Endothelial cell of umbilical vein (primary cell): Measurements from ENCODE around the gene SMAD9. TPM values are rescaled to one million over a fixed set of nuclear protein-coding genes. Genes with fewer than 3 reads are reported as not detected.

Experiments
- BruUV-seq: library from RNA; stranded (reverse); fragments of 400-500 nt; replicated peaks from 2 replicates; lab custom pipeline; 2021; lab: Mats Ljungman, UMichigan
- CTCF ChIA-PET: fragments of 300-600, 350-600 bp; sonication (Branson Sonifier 250); formaldehyde crosslinking; loops from one replicate; lab custom pipeline; 2021; ENCODE audit warnings: antibody characterized with exemption, inconsistent platforms; lab: Charles Lee
- POLR2A ChIA-PET: fragments of 300-600, 350-600 bp; sonication (Branson Sonifier 250); formaldehyde crosslinking; loops from one replicate; lab custom pipeline; 2021; ENCODE audit warnings: antibody characterized with exemption, inconsistent platforms; lab: Charles Lee
- DNase-seq: peaks from one replicate; pipeline ENCODE4 v3.0.0-alpha.2; 2011; ENCODE audit warnings: low read depth, low spot score
- FAIRE-seq: peaks from 2 replicates; lab custom pipeline; 2011; peaks lifted over from hg19 to GRCh38; lab: Jason Lieb, UNC
- H2AFZ ChIP-seq: 2 replicates; pipeline ENCODE4 v1.6.0; 2012; ENCODE audit warnings: low read depth, low read length, control low read depth, inconsistent platforms
- H3K27ac ChIP-seq: 2 replicates; pipeline ENCODE4 v1.5.1; 2011; ENCODE audit warnings: low read depth, mild to moderate bottlenecking, control low read depth, low read length, moderate library complexity; ENCODE audit not compliant: insufficient read depth
- H3K27me3 ChIP-seq, 2 experiments: 2 replicates each; pipeline versions ENCODE4 v1.6.0 to v1.6.1; 2011; ENCODE audit warnings: low read length in 2 of 2, mixed read lengths in 1 of 2; ENCODE audit not compliant: control insufficient read depth in 2 of 2, insufficient read depth in 2 of 2
- H3K36me3 ChIP-seq, 2 experiments: 2 replicates in 1 of 2; 3 replicates in 1 of 2; pipeline ENCODE4 v1.5.1; 2011; ENCODE audit warnings: low read length in 2 of 2, mild to moderate bottlenecking in 1 of 2, moderate library complexity in 1 of 2; ENCODE audit not compliant: control insufficient read depth in 2 of 2, insufficient read depth in 2 of 2; ENCODE audit errors: extremely low read depth in 1 of 2
- H3K4me1 ChIP-seq: 3 replicates; pipeline ENCODE4 v1.5.1; 2011; ENCODE audit warnings: mild to moderate bottlenecking, low read length; ENCODE audit not compliant: control insufficient read depth, insufficient read depth; ENCODE audit errors: extremely low read depth
- H3K4me2 ChIP-seq: 2 replicates; pipeline ENCODE4 v1.6.1; 2011; ENCODE audit warnings: low read length, control low read depth, mixed read lengths; ENCODE audit not compliant: insufficient read depth
- H3K4me3 ChIP-seq, 3 experiments: fragments of 200-600 bp in 1 of 3; sonication (generic), shearing (Covaris generic) in 1 of 3; replicated peaks in 1 of 3; 2 replicates each; pipeline ENCODE4 v1.5.1; 2011 to 2016; ENCODE audit warnings: control low read depth in 3 of 3, low read length in 3 of 3, mild to moderate bottlenecking in 2 of 3, inconsistent platforms in 1 of 3, low read depth in 1 of 3, moderate library complexity in 1 of 3; ENCODE audit not compliant: insufficient read depth in 1 of 3
- H3K79me2 ChIP-seq: 2 replicates; pipeline ENCODE4 v1.6.0; 2012; ENCODE audit warnings: low read length, inconsistent platforms; ENCODE audit not compliant: control insufficient read depth, insufficient read depth
- H3K9ac ChIP-seq: replicated peaks from 2 replicates; pipeline ENCODE3; 2011; ENCODE audit warnings: low read length, control low read depth; ENCODE audit not compliant: insufficient read depth; ENCODE audit errors: extremely low read depth
- H3K9me1 ChIP-seq: replicated peaks from 3 replicates; pipeline ENCODE4 v1.6.0; 2011; ENCODE audit warnings: mild to moderate bottlenecking, low read length; ENCODE audit not compliant: control insufficient read depth, insufficient read depth; ENCODE audit errors: extremely low read depth
- H3K9me3 ChIP-seq: replicated peaks from 2 replicates; pipeline ENCODE4 v1.5.1; 2012; ENCODE audit warnings: low read length, inconsistent platforms; ENCODE audit not compliant: control insufficient read depth, insufficient read depth
- H4K20me1 ChIP-seq: replicated peaks from 2 replicates; pipeline ENCODE3; 2011; ENCODE audit warnings: mild to moderate bottlenecking, low read length; ENCODE audit not compliant: control insufficient read depth, insufficient read depth; ENCODE audit errors: extremely low read depth
- CTCF ChIP-seq, 2 donors: IDR thresholded peaks; 1 replicate in 1 of 2; 2 replicates in 1 of 2; pipeline ENCODE4 v1.5.1; 2011; ENCODE audit warnings: low read length in 2 of 2, mild to moderate bottlenecking in 2 of 2, moderate library complexity in 2 of 2, control low read depth in 1 of 2, inconsistent platforms in 1 of 2, low read depth in 1 of 2; ENCODE audit not compliant: insufficient read depth in 1 of 2; ENCODE audit errors: extremely low read depth in 1 of 2
- EZH2 ChIP-seq: IDR thresholded peaks from 2 replicates; pipeline ENCODE4 v1.6.1; 2012; ENCODE audit warnings: borderline replicate concordance, low read depth, mild to moderate bottlenecking, moderate library complexity, low read length, inconsistent platforms; ENCODE audit not compliant: severe bottlenecking
- FOS ChIP-seq: IDR thresholded peaks from 2 replicates; pipeline ENCODE4 v1.6.1; 2011; ENCODE audit warnings: mild to moderate bottlenecking, low read length, moderate library complexity, borderline replicate concordance; ENCODE audit not compliant: insufficient read depth
- GATA2 ChIP-seq: IDR thresholded peaks from 2 replicates; pipeline ENCODE4 v1.7.0; 2011; ENCODE audit warnings: low read depth, mild to moderate bottlenecking, moderate library complexity, mixed read lengths, low read length; ENCODE audit not compliant: insufficient read length, insufficient read depth
- JUN ChIP-seq: IDR thresholded peaks from 2 replicates; pipeline ENCODE4 v1.6.1; 2011; ENCODE audit warnings: borderline replicate concordance, low read depth; ENCODE audit not compliant: insufficient read length, insufficient read depth
- MAX ChIP-seq: IDR thresholded peaks from 2 replicates; pipeline ENCODE4 v1.6.1; 2011; ENCODE audit not compliant: insufficient read depth, insufficient read length
- MYC ChIP-seq: IDR thresholded peaks from one replicate; pipeline ENCODE4 v1.6.1; 2011; ENCODE audit warnings: mild to moderate bottlenecking, low read depth, low read length
- POLR2A ChIP-seq: IDR thresholded peaks from 2 replicates; pipeline ENCODE4 v1.6.1; 2012; ENCODE audit warnings: low read depth, mild to moderate bottlenecking, control low read depth, low read length
- dilution Hi-C: fragments of 300-500 bp; cut with MboI; formaldehyde crosslinking; loops from one replicate; pipeline ENCODE4 v1.15.0; 2019; ENCODE audit warnings: low sequenced_read_pairs; ENCODE audit not compliant: extremely low pct_ligation_motif_present
- intact Hi-C: fragments of 100-400 bp; cut with micrococcal nuclease; formaldehyde crosslinking; loops from one replicate; pipeline ENCODE4 v1.10.0; 2022
- polyA plus RNA-seq, 4 experiments: library from polyadenylated mRNA; depleted of rRNA in 3 of 4; stranded (reverse) in 3 of 4; unstranded in 1 of 4; fragments of >200 nt; gene quantifications; 2 replicates each; pipeline versions ENCODE4 v1.2.1 to v1.2.3, GENCODE V29; 2011 to 2012; ENCODE audit warnings: missing spikeins in 1 of 4
- total RNA-seq: library from RNA; stranded (reverse); gene quantifications from 2 replicates; pipeline ENCODE4 v1.2.3, GENCODE V29; 2021

Gene SMAD9
- total and polyA plus RNA-seq, 2 donors (not counting 3 experiments of a cell fraction or from before 2014, with no cell fraction given), result 2.2 to 4.2 TPM

GRCh38 chr13:36915106-36915505, 4.9 kb downstream of the SMAD9 start:
- no peaks in the 10 kb centered on the region for H3K27me3 ChIP-seq
- DNase-seq (no peak), FAIRE-seq (no peak)
- H3K4me1 ChIP-seq, result peaks cover 17% of the 10 kb centered on the region
- no peaks in the 10 kb centered on the region for H3K9me3 ChIP-seq
- H3K79me2 ChIP-seq, result peaks cover 15% of the 10 kb centered on the region
- H3K4me3 ChIP-seq, result no peak overlapping the region
- H3K36me3 ChIP-seq, result no peaks in the 10 kb centered on the region
- no peak overlapping the region for H3K4me2 ChIP-seq
- H3K9ac ChIP-seq, result no peak overlapping the region
- ChIA-PET POLR2A (no interaction called here), CTCF (interaction anchor here (1.2 kb wide), 1 partner anchor 27 kb away, joined by 3 read pairs; no protein-coding TSS in a partner anchor)
- H2AFZ ChIP-seq, result no peak overlapping the region
- BruUV-seq, result no TSS peak
- dilution Hi-C loops, result no loop called here
- H3K9me1 ChIP-seq, result no peaks in the 10 kb centered on the region
- H3K27ac ChIP-seq, result no peak overlapping the region
- no peaks in the 10 kb centered on the region for H4K20me1 ChIP-seq
- intact Hi-C loops, result no loop called here
- no peak for TF ChIP-seq EZH2
- TF ChIP-seq FOS, result no peak
- TF ChIP-seq POLR2A, result no peak
- TF ChIP-seq GATA2, result no peak
- no peak for TF ChIP-seq JUN
- TF ChIP-seq CTCF (IDR thresholded peaks at IDR 0.05; ENCODE audit: extremely low read depth in 1 of 2, insufficient read depth in 1 of 2, low read depth in 1 of 2, low read length in 2 of 2), result no peak
- no peak for TF ChIP-seq MYC
- TF ChIP-seq MAX, result no peak
